Sigmoid colon (tissue), 7 donors: ENCODE results near the gene EPHA4. TPM values are rescaled to one million over a fixed set of nuclear protein-coding genes. Genes with fewer than 3 reads are reported as not detected.
A peak's percentile ranks its signal among the peaks of the same experiment; 100 is the strongest.

Source experiments
- DNase-seq: peaks from one replicate; pipeline ENCODE4 v3.0.0-alpha.2; 2019
- H3K27ac ChIP-seq, 4 donors: fragments of 200-600 bp; sonication (generic); one replicate each; pipeline ENCODE4 v1.5.1; 2016 to 2019; ENCODE audit warnings: mild to moderate bottlenecking in 1 of 4
- H3K27me3 ChIP-seq, 3 donors: fragments of 200-600 bp; sonication (generic); one replicate each; pipeline ENCODE4 v1.5.1; 2019; ENCODE audit warnings: mild to moderate bottlenecking in 1 of 3
- H3K36me3 ChIP-seq, 4 donors: fragments of 200-600 bp; sonication (generic); one replicate each; pipeline ENCODE4 v1.5.1; 2016 to 2019
- H3K4me1 ChIP-seq, 4 donors: fragments of 200-600 bp; sonication (generic); one replicate each; pipeline ENCODE4 v1.5.1; 2017 to 2019
- H3K4me3 ChIP-seq, 4 donors: fragments of 200-600 bp; sonication (generic); one replicate each; pipeline ENCODE4 v1.5.1; 2017 to 2019; ENCODE audit warnings: mild to moderate bottlenecking in 2 of 4, moderate library complexity in 1 of 4
- H3K9me3 ChIP-seq, 4 donors: fragments of 200-600 bp in 3 of 4; sonication (generic) in 3 of 4; one replicate each; pipeline versions ENCODE4 v1.5.1 to v1.6.1; 2013 to 2019
- EP300 ChIP-seq, 4 donors: sonication (generic); formaldehyde crosslinking; IDR thresholded peaks; one replicate each; pipeline ENCODE4 v1.6.1; 2017; ENCODE audit warnings: antibody characterized with exemption in 4 of 4
- POLR2A ChIP-seq, 2 donors: fragments of 450-650 bp; IDR thresholded peaks; one replicate each; pipeline ENCODE4 v1.6.1; 2016; ENCODE audit warnings: antibody characterized with exemption in 2 of 2, mild to moderate bottlenecking in 2 of 2, moderate library complexity in 2 of 2
- POLR2AphosphoS5 ChIP-seq, 4 donors: sonication (generic); formaldehyde crosslinking; IDR thresholded peaks; one replicate each; pipeline ENCODE4 v1.6.1; 2017; ENCODE audit warnings: antibody characterized with exemption in 4 of 4
- WGBS, 2 donors: extraction: QIAGEN DNeasy Blood & Tissue Kit; methylation state at CpG; one replicate each; pipeline ENCODE4 v1.1.7; 2013; 5-methylcytosine and 5-hydroxymethylcytosine counted together
- intact Hi-C: fragments of 100-400 bp; cut with DNase I; formaldehyde crosslinking; loops from one replicate; pipeline ENCODE4 v1.15.1; 2023
- polyA plus RNA-seq, 3 donors: library from polyadenylated mRNA; stranded (reverse); fragments of 200-250 nt; gene quantifications; one replicate each; pipeline ENCODE4 v1.2.3, GENCODE V29; 2013
- total RNA-seq, 4 donors: library from RNA; depleted of rRNA; stranded (reverse); fragments of >200 nt; gene quantifications; one replicate each; pipeline ENCODE4 v1.1.0, GENCODE V29; 2016
- TF ChIP-seq, protein P1 (sequence below), 4 experiments: fragments of 450-650 bp in 3 of 4; fragments of 200-600 bp in 1 of 4; IDR thresholded peaks; one replicate each; pipeline ENCODE4 v1.5.1; 2016 to 2019; ENCODE audit warnings: antibody characterized with exemption in 4 of 4, mild to moderate bottlenecking in 3 of 4, moderate library complexity in 2 of 4
- donor health status: healthy with polysubstance abuse.
- donor health status: Bipolar disorder and iron deficiency.
- donor health status: healthy.

EPHA4 gene
- total and polyA plus RNA-seq, 7 donors: 1.2 to 50.7 (median 26.9) TPM

DNA sequence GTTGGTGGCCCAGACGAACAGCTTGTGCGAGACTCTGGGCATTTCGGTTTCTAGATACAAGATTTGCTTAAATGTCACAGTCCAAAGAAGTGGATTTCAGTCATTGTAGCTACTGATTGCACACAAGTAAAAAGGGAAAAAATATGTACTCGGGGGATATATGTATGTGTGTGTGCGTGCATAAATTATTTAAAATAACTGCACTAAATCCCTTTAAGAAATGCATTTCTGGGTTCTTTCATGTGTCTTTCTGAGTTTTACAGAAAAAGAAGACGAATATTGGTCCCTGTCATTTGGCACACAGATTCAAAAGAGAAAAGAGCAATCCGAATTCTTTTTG is 2.1 kb upstream of the EPHA4 start:
- peaks cover 0 to 35% (median 20%) of the 10 kb centered on the region in 4 donors for H3K4me1 ChIP-seq
- no peaks in the 10 kb centered on the region for H3K9me3 ChIP-seq
- H3K4me3 ChIP-seq: peak overlapping the region; percentile 66 to 93 (median 78)
- 16 to 17% methylated on average over 7 of the region's 7 CpGs for WGBS, 2 donors
- intact Hi-C loops: loop anchor here (1.0 to 5.0 kb wide), 2 partner anchors 147 to 395 kb away; no protein-coding TSS in a partner anchor
- no peak for TF ChIP-seq EP300 (IDR thresholded peaks at IDR 0.05)
- no peak for TF ChIP-seq POLR2A (IDR thresholded peaks at IDR 0.05)
- TF ChIP-seq, protein P1, sequence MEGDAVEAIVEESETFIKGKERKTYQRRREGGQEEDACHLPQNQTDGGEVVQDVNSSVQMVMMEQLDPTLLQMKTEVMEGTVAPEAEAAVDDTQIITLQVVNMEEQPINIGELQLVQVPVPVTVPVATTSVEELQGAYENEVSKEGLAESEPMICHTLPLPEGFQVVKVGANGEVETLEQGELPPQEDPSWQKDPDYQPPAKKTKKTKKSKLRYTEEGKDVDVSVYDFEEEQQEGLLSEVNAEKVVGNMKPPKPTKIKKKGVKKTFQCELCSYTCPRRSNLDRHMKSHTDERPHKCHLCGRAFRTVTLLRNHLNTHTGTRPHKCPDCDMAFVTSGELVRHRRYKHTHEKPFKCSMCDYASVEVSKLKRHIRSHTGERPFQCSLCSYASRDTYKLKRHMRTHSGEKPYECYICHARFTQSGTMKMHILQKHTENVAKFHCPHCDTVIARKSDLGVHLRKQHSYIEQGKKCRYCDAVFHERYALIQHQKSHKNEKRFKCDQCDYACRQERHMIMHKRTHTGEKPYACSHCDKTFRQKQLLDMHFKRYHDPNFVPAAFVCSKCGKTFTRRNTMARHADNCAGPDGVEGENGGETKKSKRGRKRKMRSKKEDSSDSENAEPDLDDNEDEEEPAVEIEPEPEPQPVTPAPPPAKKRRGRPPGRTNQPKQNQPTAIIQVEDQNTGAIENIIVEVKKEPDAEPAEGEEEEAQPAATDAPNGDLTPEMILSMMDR (IDR thresholded peaks at IDR 0.05): no peak
- no peak for TF ChIP-seq POLR2AphosphoS5 (IDR thresholded peaks at IDR 0.05)
- no peak for DNase-seq
- H3K27me3 ChIP-seq: peaks cover 0 to 14% (median 0%) of the 10 kb centered on the region in 3 donors
- H3K27ac ChIP-seq: peak overlapping the region; percentile 87 to 93 (median 92)
- no peaks in the 10 kb centered on the region for H3K36me3 ChIP-seq

DNA sequence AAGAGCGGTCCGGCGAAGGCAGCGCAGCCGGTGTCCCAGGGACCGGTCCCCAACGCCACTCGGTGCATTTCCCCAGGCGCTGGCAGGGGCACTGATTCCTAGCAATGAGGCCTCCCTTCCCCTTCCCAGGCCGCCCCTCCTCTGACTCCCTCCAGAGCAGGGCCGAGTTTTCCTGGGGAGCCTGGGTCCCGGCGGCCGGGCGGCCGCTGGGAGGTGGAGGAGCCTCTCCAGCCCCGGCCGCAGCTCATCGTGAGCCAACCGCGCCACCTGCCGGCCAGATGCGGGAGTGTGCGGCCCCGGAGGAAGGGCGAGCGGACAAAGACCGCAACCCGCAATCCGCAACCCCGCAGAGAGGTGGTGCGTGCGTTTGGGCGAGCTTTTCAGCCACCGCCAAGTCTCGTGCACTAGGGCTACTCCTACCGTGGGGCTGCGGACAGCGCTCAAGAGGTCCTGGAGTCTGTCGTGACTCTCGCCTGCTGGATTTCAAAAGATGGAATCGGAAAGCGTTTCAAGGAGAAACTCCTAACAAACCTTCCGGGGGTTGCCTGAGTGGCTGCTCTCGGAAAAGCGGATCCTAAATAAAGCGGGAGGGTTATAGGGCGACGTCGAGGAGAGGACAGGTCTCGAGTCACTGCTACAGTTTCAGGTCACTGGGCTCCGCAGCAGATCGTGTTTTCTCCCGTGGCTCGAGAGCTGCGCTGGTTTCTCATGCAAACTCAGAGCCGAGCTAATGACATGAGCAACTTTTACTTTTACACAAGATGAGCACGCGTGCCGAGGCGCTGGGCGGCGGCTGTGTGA is 1.5 kb upstream of the EPHA4 start:
- peaks cover 0 to 17% (median 0%) of the 10 kb centered on the region in 3 donors for H3K27me3 ChIP-seq
- intact Hi-C loops: loop anchor here (1.0 to 5.0 kb wide), 5 partner anchors 146 to 1837 kb away; no protein-coding TSS in a partner anchor
- no peaks in the 10 kb centered on the region for H3K36me3 ChIP-seq
- H3K9me3 ChIP-seq: no peaks in the 10 kb centered on the region
- WGBS, 2 donors: 1% methylated on average over 63 of the region's 63 CpGs
- peak overlapping the region; percentile 66 to 93 (median 78) for H3K4me3 ChIP-seq
- peak overlapping the region; percentile 87 to 93 (median 92) for H3K27ac ChIP-seq
- TF ChIP-seq EP300 (IDR thresholded peaks at IDR 0.05) (no peak), POLR2AphosphoS5 (IDR thresholded peaks at IDR 0.05) (peak in 1 of 4 donors; percentile 35), POLR2A (IDR thresholded peaks at IDR 0.05) (no peak)
- TF ChIP-seq, protein P1 (IDR thresholded peaks at IDR 0.05): peak; percentile 93 to 99 (median 98)
- peak; percentile 91 for DNase-seq
- H3K4me1 ChIP-seq: peaks cover 0 to 39% (median 25%) of the 10 kb centered on the region in 4 donors

- Histone ChIP-seq H3K4me3 (peak overlapping the region; percentile 66 to 93 (median 78)), H3K9me3 (no peaks in the 10 kb centered on the region), H3K36me3 (no peaks in the 10 kb centered on the region), H3K27me3 (peaks cover 0 to 17% (median 0%) of the 10 kb centered on the region in 3 donors), H3K27ac (peak overlapping the region; percentile 87 to 93 (median 92)), H3K4me1 (peaks cover 0 to 42% (median 28%) of the 10 kb centered on the region in 4 donors)
- TF ChIP-seq EP300 (IDR thresholded peaks at IDR 0.05) (no peak), POLR2AphosphoS5 (IDR thresholded peaks at IDR 0.05) (peak in 2 of 4 donors; percentile 20 to 36), POLR2A (IDR thresholded peaks at IDR 0.05) (peak in 1 of 2 donors; percentile 10)
- TF ChIP-seq, protein P1 (IDR thresholded peaks at IDR 0.05): no peak
- 0 to 1% methylated on average over 42 of the region's 42 CpGs for WGBS, 2 donors
- intact Hi-C loops: loop anchor here (1.0 to 5.0 kb wide), 4 partner anchors 146 to 1836 kb away; no protein-coding TSS in a partner anchor
- peak; percentile 76 for DNase-seq
Observed at GRCh38 chr2:221572821-221573429, 821 bp upstream of the EPHA4 start.

- no peaks in the 10 kb centered on the region for H3K36me3 ChIP-seq
- peak overlapping the region; percentile 69 to 93 (median 78) for H3K4me3 ChIP-seq
- TF ChIP-seq, protein P1 (IDR thresholded peaks at IDR 0.05): no peak
- TF ChIP-seq POLR2AphosphoS5 (IDR thresholded peaks at IDR 0.05) (no peak), POLR2A (IDR thresholded peaks at IDR 0.05) (no peak)
- peak; percentile 72 for DNase-seq
- peak overlapping the region; percentile 87 to 93 (median 92) for H3K27ac ChIP-seq
- no peaks in the 10 kb centered on the region for H3K9me3 ChIP-seq
- H3K4me1 ChIP-seq: peaks cover 0 to 53% (median 32%) of the 10 kb centered on the region in 4 donors
- intact Hi-C loops: loop anchor here (2.0 to 5.0 kb wide), 3 partner anchors 144 to 1835 kb away; no protein-coding TSS in a partner anchor
- WGBS, 2 donors: 0 to 1% methylated on average over 61 of the region's 61 CpGs
- H3K27me3 ChIP-seq: peaks cover 0 to 17% (median 0%) of the 10 kb centered on the region in 3 donors
Observed at GRCh38 chr2:221571551-221572218, 419 bp downstream of the EPHA4 start.
